Cardiac septum (tissue), 1 donor: ENCODE measurements around the gene EVX2. TPM values are rescaled to one million over a fixed set of nuclear protein-coding genes. Genes with fewer than 3 reads are reported as not detected.

ENCODE experiments used
- DNase-seq: peaks from one replicate; pipeline ENCODE4 v3.0.0-alpha.2; 2020; ENCODE audit warnings: low spot score
- intact Hi-C: fragments of 100-400 bp; cut with DNase I; formaldehyde crosslinking; loops from one replicate; pipeline ENCODE4 v1.14.0; 2022
- total RNA-seq: library from RNA; stranded (reverse); fragmentation: NEBNext Ultra II Directional; extraction: Animal tissue kit (Norgen Biotek cat#: 25700); gene quantifications from one replicate; pipeline ENCODE4 v1.2.1, GENCODE V29; 2021
- donor health status: DM: no; HTN: no; CAD: no.

Gene EVX2
- total RNA-seq, 1 donor from 2014 or later, result not detected

DNA sequence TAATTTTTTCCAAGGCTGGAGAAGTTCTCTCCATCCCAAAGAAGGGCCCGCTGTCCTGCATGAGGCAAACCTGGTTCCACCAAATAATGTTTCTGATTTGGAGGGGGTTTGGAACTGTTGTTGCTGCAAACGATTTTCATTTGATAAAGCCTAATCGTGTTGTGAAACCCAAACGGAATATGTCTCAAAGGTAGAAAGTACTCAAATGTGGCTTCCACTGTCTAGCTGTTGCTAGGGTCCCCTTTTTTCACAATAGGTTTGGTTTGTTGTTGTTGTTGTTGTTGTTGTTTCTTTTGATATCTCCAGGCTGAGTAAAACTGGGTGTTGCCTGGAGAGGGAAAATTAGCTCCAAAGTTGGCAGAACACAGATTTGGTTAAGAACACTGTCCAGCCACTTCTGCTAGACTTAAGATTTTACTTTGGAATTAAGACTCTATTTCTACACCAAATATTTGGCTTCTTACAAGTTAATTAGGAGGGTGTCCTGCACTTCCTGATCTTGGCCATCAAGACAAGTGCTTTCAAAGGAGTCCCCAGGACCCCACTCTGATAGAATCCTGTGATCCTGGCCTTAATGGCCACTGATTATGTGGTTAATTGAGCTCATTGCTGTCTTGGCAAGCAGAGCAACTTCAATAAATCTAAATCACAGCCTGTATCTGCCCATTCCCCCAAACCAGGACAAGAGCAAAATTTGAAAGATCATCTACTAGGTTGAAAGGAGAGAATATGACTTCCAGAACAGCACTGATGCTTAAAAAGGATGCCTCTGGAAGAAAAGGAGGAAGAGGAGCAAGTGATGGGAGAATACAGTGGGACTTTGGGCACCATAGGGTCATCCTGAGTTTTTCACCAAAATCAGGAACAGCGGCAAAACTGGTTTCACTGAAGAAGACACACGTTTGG lies 5.4 kb upstream of the EVX2 start:
- no peak for DNase-seq
- intact Hi-C loops, result loop anchor here (5.0 kb wide), 3 partner anchors 402 to 777 kb away; no protein-coding TSS in a partner anchor

DNA sequence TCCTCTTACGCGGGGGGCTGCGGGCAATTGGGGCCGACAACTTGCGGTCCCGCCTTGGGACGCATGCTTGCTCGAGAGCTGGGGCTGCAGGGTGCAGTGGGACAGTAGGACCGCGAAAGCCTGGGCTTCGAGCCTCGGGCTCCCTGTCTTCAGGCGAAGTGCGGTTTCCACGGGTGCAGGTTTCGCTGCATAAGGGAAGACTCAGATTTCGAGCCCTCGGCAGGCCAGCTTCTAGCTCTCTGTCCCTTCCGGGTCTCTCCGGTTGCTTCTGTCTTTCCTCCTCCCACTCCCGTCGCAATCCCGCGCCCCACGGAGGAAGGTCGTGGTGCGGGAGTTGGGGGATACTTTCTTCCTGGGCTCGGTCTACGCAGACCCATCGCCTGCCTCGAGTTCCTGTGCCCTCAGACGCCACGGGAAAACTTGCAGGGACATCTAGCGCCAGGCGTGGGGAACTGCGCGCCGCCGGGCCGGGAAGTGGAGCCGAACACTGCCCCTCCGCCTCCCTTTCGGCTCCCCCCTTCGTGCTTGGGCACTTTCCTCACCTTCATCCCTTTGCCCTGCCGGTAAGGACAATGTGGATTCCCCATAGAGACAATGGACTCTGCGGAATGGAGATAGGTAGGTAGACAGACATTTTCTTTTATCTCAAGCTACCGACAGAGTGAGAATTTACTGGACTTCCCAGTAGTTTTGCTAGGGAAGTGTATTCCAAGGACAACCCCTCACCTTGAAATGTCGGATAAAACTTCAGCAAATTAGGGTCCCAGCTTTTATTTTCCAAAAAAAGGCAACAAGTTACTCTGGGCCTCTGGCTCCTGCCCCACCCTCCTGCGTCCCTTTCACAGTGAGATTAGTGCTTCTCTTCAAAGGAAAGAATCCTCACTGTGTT lies 4.5 kb upstream of the EVX2 start:
- intact Hi-C loops, result loop anchor here (5.0 kb wide), 3 partner anchors 401 to 776 kb away; no protein-coding TSS in a partner anchor
- DNase-seq, result peak; percentile 79

DNA sequence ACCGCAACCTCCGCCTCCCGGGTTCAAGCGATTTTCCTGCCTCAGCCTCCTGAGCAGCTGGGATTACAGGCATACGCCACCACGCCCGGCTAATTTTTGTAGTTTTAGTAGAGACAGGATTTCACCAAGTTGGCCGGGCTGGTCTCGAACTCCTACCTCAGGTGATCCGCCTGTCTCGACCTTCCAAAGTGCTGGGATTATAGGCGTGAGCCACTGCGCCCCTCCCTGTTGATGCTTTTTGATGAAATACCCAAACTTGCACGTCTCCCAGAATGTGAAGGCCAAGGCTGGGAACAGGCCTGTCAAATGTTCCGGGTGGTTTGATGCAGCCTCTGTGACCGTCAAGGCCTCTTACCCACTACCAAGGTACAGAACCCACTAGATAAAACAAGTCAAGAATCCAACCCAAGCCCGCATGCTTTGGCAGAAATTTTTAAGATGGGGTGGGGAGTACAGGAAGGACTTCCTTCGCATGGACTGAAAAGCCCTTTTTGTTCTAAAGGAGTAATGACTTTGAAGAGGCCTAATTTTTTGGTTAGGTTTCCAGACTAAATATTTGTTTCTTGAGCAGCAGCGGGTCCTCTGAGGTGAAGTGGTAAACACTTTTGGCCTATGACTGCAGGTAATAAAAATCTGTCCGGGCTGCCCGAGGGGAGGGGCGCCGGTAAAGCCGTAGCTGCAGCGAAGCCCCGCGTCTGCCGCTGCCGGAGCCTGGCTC lies 3.7 kb upstream of the EVX2 start:
- intact Hi-C loops, result loop anchor here (2.0 to 5.0 kb wide), 4 partner anchors 400 to 775 kb away; no protein-coding TSS in a partner anchor
- DNase-seq, result no peak

DNA sequence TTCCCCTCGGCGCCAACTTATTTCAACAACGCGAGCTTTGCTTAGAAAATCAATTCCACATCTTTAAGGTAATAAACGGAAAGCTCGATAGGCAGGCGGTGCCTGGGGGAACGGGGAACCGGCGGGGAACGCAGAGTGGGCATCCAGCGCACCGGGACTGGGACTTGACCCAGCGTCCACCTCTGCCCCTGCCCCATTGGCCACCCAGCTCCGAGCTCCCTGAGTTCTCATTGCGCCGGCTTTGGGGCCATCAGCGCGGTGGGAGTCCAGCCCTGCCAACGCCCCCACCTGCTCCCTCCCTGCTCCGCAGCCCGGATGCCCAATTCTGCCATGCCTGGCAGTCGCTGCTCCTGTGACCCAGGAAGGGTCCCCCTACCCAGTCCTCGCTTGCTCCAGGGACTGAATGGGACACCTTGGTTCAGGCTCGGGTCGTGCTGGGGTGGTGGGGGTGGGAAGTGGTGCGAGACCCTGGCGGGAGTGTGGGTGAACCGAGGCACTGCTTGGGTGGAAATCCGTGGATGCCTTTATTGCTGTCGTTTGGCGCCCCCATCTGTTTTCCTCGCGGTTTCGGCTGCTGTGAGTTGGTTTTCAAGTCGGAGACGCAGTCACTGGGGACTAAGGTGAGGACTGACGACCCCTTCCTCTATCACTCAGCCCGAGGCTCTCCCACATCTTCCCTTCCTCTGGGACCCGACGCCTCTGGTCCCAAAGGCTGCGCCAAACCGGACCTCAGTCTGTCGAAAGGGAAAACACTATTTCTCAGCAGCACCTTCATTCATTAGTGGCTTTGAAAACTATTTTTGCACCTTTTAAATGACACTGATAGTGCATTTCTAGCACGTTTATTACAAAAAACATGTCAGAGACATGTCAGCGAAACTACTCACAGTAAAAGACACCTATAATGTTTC lies 2.4 kb upstream of the EVX2 start:
- intact Hi-C loops, result loop anchor here (2.0 to 5.0 kb wide), 4 partner anchors 399 to 774 kb away; no protein-coding TSS in a partner anchor
- DNase-seq, result no peak

DNA sequence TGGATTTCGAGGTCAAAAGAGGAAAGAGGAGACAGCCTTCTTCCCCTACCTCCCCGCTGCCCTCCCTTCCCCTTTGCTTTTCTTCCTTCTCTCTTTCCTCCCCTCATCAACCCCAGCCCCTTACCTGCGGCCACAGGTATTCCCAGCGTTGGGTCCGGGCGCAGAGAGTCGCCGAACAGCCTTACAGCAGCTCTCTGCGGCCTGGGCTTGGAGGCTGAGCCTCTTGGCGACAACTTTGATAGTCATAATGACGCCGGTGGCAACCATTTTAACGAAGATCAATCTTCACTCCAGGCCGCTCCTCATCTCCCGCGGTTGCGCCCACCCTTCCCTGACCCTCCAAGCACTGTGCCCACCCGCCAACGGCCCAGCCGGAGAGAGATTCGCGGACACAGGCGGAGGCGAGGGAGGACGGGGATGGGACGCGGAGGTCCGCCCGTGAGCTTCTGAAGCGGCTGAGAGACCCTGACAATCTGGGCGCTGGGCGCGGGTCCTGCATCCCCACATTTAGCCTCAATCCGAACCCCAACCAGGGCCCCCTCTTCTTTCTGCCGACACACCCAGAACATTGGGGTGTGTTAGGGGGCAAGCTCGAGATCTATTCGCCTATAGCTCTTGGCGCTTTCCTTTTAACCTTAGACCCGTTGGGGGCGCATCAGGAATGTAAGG lies 1.5 kb upstream of the EVX2 start:
- intact Hi-C loops, result loop anchor here (5.0 kb wide), 3 partner anchors 398 to 773 kb away; no protein-coding TSS in a partner anchor

DNA sequence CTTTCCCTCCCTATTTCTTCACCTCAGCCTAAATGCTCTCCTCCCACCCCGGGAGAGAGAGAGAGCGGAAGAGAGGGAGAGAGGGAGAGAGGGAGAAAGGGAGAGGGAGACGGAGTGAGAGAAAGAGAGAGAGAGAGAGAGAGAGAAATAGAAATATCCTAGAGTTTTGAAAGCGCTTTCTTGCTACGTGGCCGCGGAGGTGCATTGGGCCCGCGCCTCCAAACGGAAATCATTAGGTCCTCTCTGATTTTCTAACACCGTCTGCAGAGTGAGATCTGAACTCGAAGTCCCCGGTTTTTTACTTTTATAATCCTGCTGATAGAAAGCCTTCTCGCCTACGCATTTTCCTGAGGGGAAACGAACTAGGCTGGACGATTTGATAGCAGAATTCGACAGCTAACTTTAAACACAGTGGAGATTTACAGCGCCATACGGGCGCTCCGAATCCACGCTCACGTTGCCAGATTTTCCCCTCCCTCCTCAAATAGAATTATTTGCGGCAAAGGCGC lies 903 bp upstream of the EVX2 start:
- intact Hi-C loops, result loop anchor here (5.0 kb wide), 3 partner anchors 397 to 772 kb away; no protein-coding TSS in a partner anchor
- peak; percentile 15 for DNase-seq

More for the DNA sequence above, 1.5 kb upstream of the EVX2 start:
- DNase-seq, result peak; percentile 63

DNA sequence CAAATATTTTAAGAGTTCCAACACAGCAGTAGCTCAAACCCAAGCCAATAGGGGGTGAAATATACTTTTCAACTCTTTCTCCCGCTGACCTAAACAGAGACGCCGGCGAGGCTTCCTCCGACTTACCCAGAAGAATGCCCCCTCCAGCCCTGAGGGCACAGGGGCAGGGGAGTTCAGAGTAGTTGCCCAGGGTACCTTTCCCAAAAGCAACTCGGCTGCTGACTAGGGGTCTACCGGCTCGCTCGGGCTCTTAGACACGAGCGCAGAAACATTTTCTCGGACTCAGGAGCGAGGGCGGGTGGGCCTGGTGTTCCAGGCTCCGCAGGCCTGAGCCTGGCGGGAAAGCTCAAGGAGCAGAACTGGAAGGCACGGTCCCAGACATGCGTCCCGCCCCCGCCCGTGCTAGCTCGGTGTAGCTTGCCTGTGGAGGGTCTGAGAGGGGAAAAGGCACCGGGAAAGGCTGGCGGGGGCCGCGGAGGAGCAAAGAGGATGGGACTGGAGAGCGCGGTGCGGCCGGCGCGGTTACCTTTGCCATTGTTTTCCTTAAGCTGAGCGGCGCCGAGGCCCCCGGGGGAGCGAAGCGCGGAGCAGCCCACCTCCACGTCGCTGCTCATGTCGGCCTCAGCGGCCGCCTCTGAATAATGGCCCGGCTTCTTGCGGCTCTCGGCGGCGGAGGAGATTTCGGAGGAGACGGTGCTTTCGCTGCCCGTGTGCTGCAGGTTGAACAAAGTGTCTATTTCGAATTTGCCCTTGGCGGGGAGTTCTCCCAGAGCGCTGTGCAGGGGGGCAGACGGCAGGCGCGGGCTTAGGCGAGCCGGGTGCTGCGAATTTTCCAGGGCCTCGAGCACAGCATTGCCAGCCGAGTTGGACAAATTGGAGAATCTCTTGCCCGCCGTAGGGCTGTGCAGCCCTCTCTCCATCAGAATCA lies 674 bp downstream of the EVX2 start:
- no peak for DNase-seq
- intact Hi-C loops, result no loop called here

DNA sequence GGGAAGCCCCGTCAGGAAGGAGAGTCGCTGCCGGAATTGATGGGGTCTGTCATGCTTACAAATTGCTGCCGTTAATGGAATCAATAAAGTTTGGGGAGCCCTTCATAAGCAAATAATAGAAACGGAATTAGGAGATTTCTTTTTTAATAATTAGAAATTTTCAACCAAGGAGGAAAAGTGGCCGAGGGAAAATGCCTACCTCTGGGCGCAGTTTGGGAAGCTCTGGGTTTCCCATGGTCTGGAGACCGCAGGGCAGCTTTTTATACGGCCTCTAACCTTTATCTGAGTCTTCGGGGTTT lies 1.3 kb downstream of the EVX2 start:
- no peak for DNase-seq
- intact Hi-C loops, result no loop called here

DNA sequence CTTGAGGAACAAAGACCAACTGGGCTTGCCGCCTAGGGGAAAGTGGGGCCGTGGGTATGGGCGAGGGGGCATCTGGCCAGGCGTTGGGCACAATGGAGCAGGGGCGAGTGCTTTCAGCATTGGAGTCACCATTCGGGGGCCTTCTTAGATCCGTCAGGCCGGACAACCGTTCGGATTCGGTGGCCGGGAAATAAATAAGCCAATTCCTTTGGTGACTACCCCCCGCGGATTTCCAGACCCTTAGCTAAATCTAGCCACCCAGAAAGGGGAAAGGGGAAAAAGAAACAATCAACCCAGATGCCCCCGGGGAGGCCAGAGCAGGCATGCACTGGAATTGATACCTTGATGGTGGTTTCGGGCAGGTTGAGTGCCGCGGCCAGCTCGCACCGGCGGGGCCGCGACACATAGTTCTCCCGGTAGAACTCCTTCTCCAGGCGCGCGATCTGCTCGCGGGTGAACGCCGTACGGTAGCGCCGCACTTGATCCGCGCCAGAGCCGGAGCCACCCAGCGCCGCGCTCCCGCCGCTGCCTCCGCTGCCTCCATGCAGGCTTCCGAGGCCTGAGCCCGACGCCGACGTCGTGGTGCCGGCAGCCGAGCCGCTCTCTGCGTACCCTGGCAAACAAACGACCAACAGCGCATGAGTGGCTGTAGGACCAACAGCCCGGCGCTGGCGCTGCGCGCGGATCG lies 1.8 kb downstream of the EVX2 start:
- no peak for DNase-seq
- intact Hi-C loops, result loop anchor here (2.0 kb wide), 1 partner anchor 79 kb away; the partner anchor contains the start of gene LNPK

DNA sequence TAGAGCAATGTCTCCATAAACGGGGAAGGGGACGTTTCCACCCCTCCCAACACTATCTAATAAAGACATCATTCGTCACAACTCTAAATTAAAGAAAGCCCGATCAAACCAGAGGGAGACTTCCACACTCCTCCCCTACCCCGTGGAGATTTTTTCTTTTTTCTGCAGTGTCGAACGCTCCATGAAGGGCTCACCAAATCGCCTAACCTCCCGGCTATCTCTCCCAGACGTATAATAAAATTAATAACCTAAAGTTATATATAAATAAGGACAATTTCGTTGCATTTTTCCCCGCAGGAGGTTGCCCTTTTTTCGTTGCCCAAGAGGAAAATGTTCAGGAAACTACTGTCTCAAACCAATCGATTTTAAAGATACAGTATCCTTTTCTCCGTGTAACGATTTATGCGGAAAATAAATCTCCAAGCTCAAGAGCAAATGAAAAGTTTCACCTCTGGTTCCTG lies 2.4 kb downstream of the EVX2 start:
- intact Hi-C loops, result loop anchor here (2.0 kb wide), 1 partner anchor 79 kb away; the partner anchor contains the start of gene LNPK
- DNase-seq, result no peak

DNA sequence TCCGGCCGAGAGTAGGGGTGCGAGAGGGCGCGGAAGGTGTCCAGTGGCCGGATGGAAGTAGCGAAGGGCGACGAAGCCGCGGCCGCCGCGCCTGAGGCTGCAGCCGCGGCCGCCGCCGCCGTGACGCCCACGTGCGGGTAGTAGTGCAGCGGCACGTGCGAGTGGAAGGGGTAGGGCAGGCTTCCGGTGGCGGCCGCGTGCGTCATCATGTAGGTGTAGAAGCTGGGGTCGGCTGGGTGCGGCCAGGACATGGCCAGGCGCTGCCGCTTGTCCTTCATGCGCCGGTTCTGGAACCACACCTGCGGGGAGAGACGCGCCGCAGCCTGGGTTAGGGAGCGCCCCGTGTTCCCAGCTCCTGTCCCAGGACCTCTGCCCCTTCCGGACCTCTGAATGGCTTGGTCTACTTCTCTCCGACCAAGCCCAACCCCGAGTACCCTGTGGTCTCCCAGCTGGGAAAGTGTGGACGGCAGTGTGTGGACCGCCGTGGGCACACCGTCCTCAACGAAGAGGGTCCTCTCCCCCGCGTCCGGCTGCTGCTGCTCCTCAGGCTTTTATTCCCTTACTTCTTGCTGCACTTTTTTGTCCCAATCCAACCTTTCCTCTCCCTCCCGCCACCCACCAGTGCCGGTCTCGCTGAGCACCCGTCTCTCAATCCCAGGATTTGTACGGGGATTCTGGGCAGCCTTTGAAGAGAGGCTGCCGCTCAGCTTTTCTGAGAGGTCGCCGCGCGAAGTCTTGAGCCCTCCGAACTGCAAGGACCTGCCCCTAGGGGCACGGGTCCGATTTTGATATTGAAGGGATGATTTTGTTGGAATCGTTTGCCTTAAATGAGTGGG lies 3.0 kb downstream of the EVX2 start:
- intact Hi-C loops, result loop anchor here (2.0 kb wide), 1 partner anchor 78 kb away; the partner anchor contains the start of gene LNPK
- DNase-seq, result no peak

DNA sequence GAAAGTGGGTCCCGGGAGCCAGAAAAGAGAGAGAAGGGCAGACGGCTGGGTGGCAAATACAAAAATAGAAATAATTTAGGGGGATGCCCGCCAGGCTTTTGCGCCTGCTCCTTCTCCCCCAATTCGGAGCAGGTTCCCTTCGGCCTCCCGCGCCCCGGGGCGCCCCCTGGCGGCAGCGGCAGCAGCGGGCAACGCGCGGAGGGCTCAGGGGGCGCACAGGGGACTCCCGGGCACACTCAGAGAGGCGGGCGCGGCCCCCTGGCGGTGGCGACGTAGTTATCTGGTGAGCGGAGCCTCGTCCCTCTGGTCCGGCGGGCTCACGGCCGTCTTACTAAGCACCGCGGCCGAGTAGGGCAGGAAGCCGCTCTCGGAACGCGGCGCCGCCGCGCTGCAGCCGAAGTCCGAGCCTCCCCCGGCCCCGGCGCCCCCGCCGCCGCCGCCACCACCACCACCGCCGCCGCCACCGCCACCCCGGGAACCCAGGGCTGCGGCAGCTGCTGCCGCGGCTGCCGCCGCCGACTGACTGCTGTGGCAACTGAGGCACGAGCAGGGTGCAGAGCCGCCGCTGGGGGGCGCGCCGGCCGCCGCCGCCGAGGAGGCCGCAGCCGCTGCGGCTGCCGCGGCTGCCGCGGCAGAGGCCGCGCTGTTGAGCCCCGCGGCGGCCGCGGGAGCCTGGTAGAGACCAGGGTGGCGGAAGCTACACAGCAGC lies 3.8 kb downstream of the EVX2 start:
- intact Hi-C loops, result loop anchor here (2.0 kb wide), 1 partner anchor 77 kb away; the partner anchor contains the start of gene LNPK

DNA sequence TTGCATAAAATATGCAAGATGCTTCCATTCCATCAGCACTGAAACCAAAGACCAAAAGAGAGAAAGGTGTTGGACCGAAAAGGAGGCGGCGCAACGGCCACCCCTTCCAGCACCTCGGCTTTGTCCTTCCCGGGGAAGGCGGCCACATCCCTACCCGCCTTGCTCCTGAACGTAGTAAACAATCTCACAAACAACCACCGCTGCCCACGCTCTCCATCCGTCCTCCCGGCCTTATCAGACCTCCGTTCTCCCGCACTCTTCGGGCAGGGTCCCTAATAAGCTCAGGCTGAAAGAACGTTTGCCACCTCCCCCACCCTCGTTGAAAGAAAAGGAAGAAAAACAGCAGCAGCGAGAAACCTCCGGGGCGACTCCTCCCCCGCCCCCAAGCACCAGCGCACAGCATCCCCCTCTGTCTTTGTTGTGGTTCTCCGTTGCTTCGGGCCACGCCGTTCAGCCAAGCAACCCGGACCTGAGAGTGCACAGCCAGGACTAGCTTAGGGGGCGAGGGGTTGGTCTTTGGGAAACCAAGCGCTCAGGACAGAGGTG lies 4.4 kb downstream of the EVX2 start:
- intact Hi-C loops, result no loop called here
- DNase-seq, result no peak

More for the DNA sequence above, 3.8 kb downstream of the EVX2 start:
- DNase-seq, result no peak
